K562 treated with DMSO at 1 percent for 12 hours (cell line): ENCODE data around the gene LAMTOR2. TPM values are rescaled to one million over a fixed set of nuclear protein-coding genes. Genes with fewer than 3 reads are reported as not detected.

ENCODE experiments used
- total RNA-seq: library from RNA; unstranded; fragments of 300-600 nt; gene quantifications from 2 replicates; pipeline ENCODE4 v1.2.3, GENCODE V29; 2022; ENCODE audit not compliant: insufficient read depth

Gene LAMTOR2
- total RNA-seq: 90.5 and 94.8 TPM in 2 replicates

DNA sequence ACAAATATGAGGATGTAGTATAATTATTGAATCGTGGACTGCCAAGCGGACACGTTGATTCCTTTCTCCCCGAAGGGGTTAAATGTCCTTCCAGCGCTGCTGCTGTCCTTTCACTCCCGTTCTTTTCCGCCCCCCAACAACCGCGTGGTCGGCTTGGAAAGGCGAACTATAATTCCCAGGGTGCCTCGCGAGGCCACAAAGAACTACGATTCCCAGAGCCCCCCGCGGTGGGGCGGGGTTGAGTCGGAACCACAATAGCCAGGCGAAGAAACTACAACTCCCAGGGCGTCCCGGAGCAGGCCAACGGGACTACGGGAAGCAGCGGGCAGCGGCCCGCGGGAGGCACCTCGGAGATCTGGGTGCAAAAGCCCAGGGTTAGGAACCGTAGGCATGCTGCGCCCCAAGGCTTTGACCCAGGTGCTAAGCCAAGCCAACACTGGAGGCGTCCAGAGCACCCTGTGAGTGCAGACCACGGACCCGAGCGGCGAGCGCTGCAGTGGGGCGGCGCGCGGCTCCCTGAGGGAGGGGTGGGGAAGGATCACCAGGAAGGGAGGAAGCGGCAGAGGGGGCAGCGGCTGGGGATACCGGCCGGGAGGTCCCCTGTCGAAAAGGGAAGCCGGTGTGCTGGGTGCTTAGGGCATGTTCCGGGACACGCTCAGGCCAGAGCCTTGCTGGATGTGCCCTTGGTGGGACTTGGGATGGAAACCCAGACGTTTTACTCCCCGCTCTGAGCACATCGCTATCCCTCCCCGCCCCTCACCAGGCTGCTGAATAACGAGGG lies at the start of gene LAMTOR2:
LAMTOR2 (plus strand) TSS at position 283 of the 781 bp plus-strand sequence; CDS start at position 391, 108 bp downstream.

DNA sequence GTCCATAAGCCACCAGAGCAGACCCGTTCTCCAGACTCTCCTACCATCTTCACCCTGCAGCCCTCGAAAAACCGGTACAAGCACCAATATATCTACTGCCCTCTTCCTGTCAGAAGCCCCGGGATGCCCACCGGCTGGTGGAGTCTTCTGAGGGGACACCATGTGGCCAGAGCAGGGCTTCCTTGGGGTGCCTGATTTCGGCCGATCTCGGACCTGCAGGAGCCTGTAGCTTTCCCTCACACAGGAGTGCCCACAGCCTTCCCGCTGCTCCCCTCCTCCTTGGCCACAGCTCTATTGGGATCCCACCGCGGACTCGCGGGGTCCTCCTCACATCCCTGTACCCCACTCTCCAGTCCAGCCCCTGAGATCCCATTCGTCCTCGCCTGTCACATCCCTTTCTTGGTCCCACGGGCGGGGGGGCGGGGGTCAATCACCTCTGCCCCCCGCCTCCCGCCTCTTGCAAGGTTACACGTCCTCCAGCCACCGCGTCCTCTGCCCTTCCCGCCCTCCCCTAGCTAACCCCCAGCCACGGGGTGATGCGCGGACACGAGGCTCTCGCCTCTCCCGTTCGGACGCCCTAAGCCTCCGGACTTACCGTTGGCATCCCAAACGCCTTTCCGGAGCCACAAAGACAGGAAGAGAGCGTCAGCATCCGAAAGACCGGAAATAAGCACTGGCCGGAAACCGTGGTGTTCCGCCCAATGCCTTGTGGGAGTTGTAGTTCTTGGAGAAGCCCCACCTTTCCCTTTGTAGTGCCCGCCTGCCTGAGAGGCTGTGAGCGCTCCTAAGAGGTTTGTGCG lies 34.1 kb upstream of the LAMTOR2 start, which contains the start of gene SSR2:
SSR2 (minus strand) TSS at position 659 of the 800 bp plus-strand sequence. CDS start 784 bp downstream, outside the sequence.

DNA sequence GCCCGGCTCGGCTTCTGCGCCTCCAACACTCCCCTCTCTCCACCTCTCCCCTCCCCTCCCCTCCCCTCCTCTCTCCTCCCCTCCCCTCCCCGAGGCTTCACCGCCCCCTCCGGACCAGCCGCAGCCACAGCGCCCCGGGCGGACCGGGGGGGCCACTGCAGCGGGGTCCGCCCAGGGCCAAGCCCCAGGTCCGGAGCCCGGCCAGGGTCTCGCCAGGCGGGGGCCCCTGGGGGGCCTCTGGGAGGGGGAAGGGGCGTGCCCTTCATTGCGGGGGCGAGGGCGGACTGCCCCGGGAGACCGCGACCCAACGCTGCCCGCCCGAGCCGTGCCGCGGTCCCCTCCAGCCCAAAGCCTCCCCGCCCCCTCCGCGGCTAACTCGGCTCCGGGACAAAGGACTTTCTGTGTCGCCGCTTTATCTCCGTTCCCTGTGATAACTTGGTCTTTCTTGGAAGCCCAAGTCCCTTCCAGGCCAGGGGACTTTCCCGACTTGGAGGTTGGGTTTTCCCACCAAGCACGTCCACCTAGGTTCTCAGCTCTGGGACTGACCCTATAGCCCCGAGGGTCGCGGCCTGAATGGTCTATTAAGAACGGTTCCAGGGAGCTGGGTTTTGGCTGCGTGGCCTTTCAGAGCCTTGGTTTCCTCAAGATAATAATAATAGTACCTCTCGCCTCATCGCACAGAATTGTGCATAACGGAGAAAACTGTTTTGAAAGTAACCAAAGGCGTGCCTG lies 648 bp upstream of the LAMTOR2 start, which contains the start of gene UBQLN4:
UBQLN4 (minus strand) TSS at position 31 of the 732 bp plus-strand sequence. CDS start 97 bp downstream, outside the sequence.

DNA sequence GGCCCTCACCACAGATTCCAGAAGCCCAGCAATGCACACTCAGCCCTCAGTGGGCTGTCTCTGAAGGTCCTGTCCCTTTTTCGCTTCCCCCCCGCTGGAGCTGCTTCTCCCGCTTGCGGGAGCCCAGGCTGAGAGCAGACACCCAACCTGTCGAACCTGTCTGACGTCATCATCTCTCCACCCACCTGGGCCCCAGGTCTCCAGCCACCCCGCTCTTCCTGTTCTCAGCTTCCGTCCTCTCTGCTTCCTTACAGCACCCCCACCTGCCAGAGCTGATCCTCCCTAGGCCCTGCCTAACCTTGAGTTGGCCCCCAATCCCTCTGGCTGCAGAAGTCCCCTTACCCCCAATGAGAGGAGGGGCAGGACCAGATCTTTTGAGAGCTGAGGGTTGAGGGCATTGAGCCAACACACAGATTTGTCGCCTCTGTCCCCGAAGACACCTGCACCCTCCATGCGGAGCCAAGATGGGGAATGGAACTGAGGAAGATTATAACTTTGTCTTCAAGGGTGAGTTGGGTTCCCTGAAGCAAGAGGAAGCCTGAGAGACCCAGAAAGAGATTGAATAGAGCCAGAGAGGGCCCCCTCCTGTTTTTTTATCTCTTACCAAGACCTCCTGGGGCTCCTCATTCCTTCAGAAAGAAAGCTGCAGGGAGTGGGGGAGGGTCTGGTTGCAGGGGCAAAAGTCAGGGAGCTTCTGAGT lies 6.5 kb downstream of the LAMTOR2 start, which contains the start of gene RAB25:
RAB25 (plus strand) TSS at position 224 of the 700 bp plus-strand sequence; CDS start at position 465, 241 bp downstream.

DNA sequence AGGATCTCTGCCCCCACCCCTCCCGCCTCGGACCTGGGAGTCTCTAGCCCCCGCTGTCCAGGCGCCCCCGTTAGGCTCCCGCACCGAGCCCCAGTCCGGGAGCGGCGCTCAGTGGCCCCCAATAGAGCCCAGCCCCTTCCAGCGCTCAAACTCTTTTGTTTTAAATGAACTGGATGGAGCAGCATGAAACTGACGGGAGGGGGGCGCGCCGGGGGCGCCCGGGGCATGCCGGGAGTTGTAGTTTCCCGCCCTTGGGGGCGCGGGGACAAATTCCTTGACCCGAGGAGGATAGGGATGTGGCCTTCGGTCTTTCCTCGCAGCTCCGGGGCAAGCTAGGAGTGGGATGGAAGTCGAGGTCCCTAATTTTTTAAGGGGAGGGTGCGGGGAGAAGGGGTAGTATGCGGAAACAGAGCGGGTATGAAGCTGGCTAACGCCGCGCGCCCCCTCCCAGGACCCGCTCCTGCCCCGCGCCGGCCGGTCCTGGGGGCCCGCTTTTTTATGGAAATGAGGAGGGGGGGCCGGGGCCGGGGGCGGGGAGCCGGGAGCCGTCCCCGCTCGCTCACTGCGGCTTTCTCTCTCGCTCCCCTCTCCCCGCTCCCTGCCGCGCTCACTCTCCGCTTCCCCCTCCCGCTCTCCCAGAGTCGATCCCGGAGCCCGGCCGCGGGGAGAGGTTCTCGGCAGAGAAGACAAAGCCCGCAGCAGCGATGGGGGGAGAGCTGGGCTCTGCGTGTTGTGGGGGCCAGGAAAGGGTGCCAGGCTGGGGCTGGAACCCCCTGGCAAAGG lies 27.9 kb downstream of the LAMTOR2 start, which contains the start of gene MEX3A:
MEX3A (minus strand) TSS at position 157 of the 783 bp plus-strand sequence. CDS start 467 bp downstream, outside the sequence.

Other genes starting within 250 kb of the LAMTOR2 start
- gene GON4L, start 197.6 kb upstream of the LAMTOR2 start, total RNA-seq: 7.9 and 24.9 TPM in 2 replicates
- gene SYT11, start 195.2 kb upstream of the LAMTOR2 start, total RNA-seq: 0.19 and 0.68 TPM in 2 replicates
- gene RIT1, start 143.4 kb upstream of the LAMTOR2 start, total RNA-seq: 32.2 and 44.4 TPM in 2 replicates
- gene KHDC4, start 120.4 kb upstream of the LAMTOR2 start, total RNA-seq: 18.5 and 52.6 TPM in 2 replicates
- gene RXFP4, start 113.1 kb upstream of the LAMTOR2 start, total RNA-seq: not detected in 2 replicates
- gene ARHGEF2, start 76.2 kb upstream of the LAMTOR2 start, total RNA-seq: 116 and 179 TPM in 2 replicates
- 370 and 380 TPM in 2 replicates for gene SSR2, start 33.8 kb upstream of the LAMTOR2 start, total RNA-seq
- 23.4 and 46.6 TPM in 2 replicates for gene UBQLN4, start 984 bp upstream of the LAMTOR2 start, total RNA-seq
- gene RAB25, start 6.4 kb downstream of the LAMTOR2 start, total RNA-seq: not detected in 2 replicates
- gene MEX3A, start 27.7 kb downstream of the LAMTOR2 start, total RNA-seq: 0.96 and 5.5 TPM in 2 replicates
- 239 and 270 TPM in 2 replicates for gene LMNA, start 59.9 kb downstream of the LAMTOR2 start, total RNA-seq
- 1.6 TPM in 1 of 2 replicates, not detected in the other for gene SEMA4A, start 98.8 kb downstream of the LAMTOR2 start, total RNA-seq
- gene SLC25A44, start 139.3 kb downstream of the LAMTOR2 start, total RNA-seq: 9.3 and 18.5 TPM in 2 replicates
- gene PMF1, start 158.2 kb downstream of the LAMTOR2 start, total RNA-seq: 96.6 and 113 TPM in 2 replicates
- gene BGLAP, start 187.4 kb downstream of the LAMTOR2 start, total RNA-seq: not detected in 2 replicates
- 4.1 and 4.5 TPM in 2 replicates for gene PAQR6, start 193.3 kb downstream of the LAMTOR2 start, total RNA-seq
- gene SMG5, start 228.0 kb downstream of the LAMTOR2 start, total RNA-seq: 36.7 and 73.9 TPM in 2 replicates
- 3.2 and 7.2 TPM in 2 replicates for gene TMEM79, start 229.5 kb downstream of the LAMTOR2 start, total RNA-seq
- 33.1 and 35.7 TPM in 2 replicates for gene GLMP, start 240.9 kb downstream of the LAMTOR2 start, total RNA-seq
- gene VHLL, start 244.5 kb downstream of the LAMTOR2 start, total RNA-seq: not detected in 2 replicates